Measurements from ENCODE around the gene KRT77. TPM values are rescaled to one million over a fixed set of nuclear protein-coding genes. Genes with fewer than 3 reads are reported as not detected.
"Not testable (repeated sequence)": the region's sequence is repeated elsewhere in the genome, so short reads cannot be mapped to it uniquely, and the experiment has no call there.

The KRT77 gene
- polyA plus RNA-seq, 3 donors, result not detected

DNA sequence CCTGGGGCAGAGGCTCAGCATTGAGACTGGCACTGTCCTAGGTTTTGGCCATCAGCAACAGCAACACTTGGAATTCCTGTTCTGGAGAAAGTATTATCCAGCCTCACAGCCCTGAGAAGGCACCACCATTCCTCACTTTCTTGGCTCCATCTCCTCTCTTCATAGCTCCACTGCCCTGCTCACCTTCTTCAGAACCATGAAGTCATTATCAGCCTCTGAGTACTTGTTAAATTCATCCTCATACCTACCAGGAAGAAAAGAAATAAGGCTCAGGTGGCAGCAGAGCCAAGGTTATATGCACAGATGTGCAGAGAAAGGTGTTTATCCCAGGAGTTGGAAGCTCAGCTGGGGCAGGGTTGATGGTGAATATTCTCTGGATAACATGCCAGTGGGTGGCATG is 48.5 kb upstream of the KRT77 start:
- Mint-ChIP-seq H3K4me1 (no peaks in the 10 kb centered on the region), H3K36me3 (no peaks in the 10 kb centered on the region), H3K4me3 (peak overlapping the region in 1 of 2 donors; percentile 40), H3K27ac (no peak overlapping the region), H3K9me3 (peaks cover 0 to 7% (median 0%) of the 10 kb centered on the region in 7 donors), H3K27me3 (ENCODE audit: low read depth in 3 of 3) (peaks cover 11 to 19% (median 14%) of the 10 kb centered on the region in 3 donors)
- intact Hi-C loops (cut with micrococcal nuclease), result no loop called here
- Histone ChIP-seq H3K79me2 (ENCODE audit: insufficient read depth, low read length) (no peaks in the 10 kb centered on the region), H3K9ac (ENCODE audit: insufficient read depth, low read length, poor library complexity, severe bottlenecking) (no peak overlapping the region), H3K4me2 (replicated peaks; ENCODE audit: extremely low read depth, low read length, poor library complexity, severe bottlenecking) (no peak overlapping the region), H4K20me1 (ENCODE audit: insufficient read depth, low read length) (no peaks in the 10 kb centered on the region), H3K4me1 (ENCODE audit: control insufficient read depth in 1 of 2, insufficient read depth in 2 of 2, low read length in 2 of 2) (no peaks in the 10 kb centered on the region), H3K9me3 (replicated peaks in 1 of 2; ENCODE audit: control insufficient read depth in 1 of 2, insufficient read depth in 1 of 2, low read length in 2 of 2) (no peaks in the 10 kb centered on the region), H3K27ac (ENCODE audit: low read depth in 1 of 2, low read length in 2 of 2) (no peak overlapping the region), H3K4me3 (replicated peaks in 1 of 3; ENCODE audit: low read depth in 2 of 3, low read length in 3 of 3) (no peak overlapping the region), H3K27me3 (ENCODE audit: control insufficient read depth in 2 of 2, insufficient read depth in 2 of 2, low read length in 2 of 2) (no peaks in the 10 kb centered on the region), H3K36me3 (replicated peaks in 1 of 2; ENCODE audit: control insufficient read depth in 1 of 2, insufficient read depth in 2 of 2, low read length in 2 of 2) (no peaks in the 10 kb centered on the region), H2AFZ (ENCODE audit: insufficient read depth, low read depth, low read length, poor library complexity, severe bottlenecking) (no peak overlapping the region)
- no peak for DNase-seq
- TF ChIP-seq, protein P1, sequence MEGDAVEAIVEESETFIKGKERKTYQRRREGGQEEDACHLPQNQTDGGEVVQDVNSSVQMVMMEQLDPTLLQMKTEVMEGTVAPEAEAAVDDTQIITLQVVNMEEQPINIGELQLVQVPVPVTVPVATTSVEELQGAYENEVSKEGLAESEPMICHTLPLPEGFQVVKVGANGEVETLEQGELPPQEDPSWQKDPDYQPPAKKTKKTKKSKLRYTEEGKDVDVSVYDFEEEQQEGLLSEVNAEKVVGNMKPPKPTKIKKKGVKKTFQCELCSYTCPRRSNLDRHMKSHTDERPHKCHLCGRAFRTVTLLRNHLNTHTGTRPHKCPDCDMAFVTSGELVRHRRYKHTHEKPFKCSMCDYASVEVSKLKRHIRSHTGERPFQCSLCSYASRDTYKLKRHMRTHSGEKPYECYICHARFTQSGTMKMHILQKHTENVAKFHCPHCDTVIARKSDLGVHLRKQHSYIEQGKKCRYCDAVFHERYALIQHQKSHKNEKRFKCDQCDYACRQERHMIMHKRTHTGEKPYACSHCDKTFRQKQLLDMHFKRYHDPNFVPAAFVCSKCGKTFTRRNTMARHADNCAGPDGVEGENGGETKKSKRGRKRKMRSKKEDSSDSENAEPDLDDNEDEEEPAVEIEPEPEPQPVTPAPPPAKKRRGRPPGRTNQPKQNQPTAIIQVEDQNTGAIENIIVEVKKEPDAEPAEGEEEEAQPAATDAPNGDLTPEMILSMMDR (IDR thresholded peaks at IDR 0.05), result no peak

DNA sequence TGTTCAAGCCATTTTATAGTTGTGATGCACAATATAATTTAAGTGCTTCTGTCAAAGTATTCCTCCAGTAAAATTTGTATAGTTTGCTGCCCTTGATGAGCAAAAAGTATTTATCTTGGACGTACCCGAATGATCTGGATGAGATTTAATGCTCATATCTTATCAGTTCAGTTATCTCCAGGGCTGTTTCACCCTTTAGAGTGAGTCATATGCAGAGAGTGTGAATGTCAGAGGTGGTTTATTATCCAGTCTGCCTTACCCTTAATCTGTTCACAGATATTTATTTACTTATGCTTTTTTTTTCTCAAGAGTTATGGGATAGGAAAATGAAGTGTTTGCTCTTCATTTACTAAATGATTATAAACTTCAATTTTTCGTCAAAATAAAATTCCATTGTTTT is 47.2 kb upstream of the KRT77 start:
- H3K4me3 ChIP-seq (replicated peaks in 1 of 3; ENCODE audit: low read depth in 2 of 3, low read length in 3 of 3); H3K27me3 ChIP-seq (ENCODE audit: control insufficient read depth in 2 of 2, insufficient read depth in 2 of 2, low read length in 2 of 2); H3K9me3 ChIP-seq (replicated peaks in 1 of 2; ENCODE audit: control insufficient read depth in 1 of 2, insufficient read depth in 1 of 2, low read length in 2 of 2); H3K4me1 ChIP-seq (ENCODE audit: control insufficient read depth in 1 of 2, insufficient read depth in 2 of 2, low read length in 2 of 2); H3K4me3 Mint-ChIP-seq; H4K20me1 ChIP-seq (ENCODE audit: insufficient read depth, low read length); H3K4me2 ChIP-seq (replicated peaks; ENCODE audit: extremely low read depth, low read length, poor library complexity, severe bottlenecking); H3K4me1 Mint-ChIP-seq; intact Hi-C loops (cut with micrococcal nuclease); DNase-seq; H3K9ac ChIP-seq (ENCODE audit: insufficient read depth, low read length, poor library complexity, severe bottlenecking); H3K27ac Mint-ChIP-seq; H3K9me3 Mint-ChIP-seq; H3K27ac ChIP-seq (ENCODE audit: low read depth in 1 of 2, low read length in 2 of 2); H3K36me3 ChIP-seq (replicated peaks in 1 of 2; ENCODE audit: control insufficient read depth in 1 of 2, insufficient read depth in 2 of 2, low read length in 2 of 2); H3K79me2 ChIP-seq (ENCODE audit: insufficient read depth, low read length); H3K36me3 Mint-ChIP-seq; H2AFZ ChIP-seq (ENCODE audit: insufficient read depth, low read depth, low read length, poor library complexity, severe bottlenecking): not testable (repeated sequence)
- H3K27me3 Mint-ChIP-seq (ENCODE audit: low read depth in 3 of 3), result peaks cover 13 to 22% (median 16%) of the 10 kb centered on the region in 3 donors
- no CpG with 5 or more reads among the region's 3 CpGs for WGBS (ENCODE audit: insufficient coverage)

All from CD14-positive monocyte (primary cell).